Testis (tissue), 2 donors: ENCODE data around the gene GNL3L.

Experiments used
- POLR2A ChIP-seq: fragments of 450-650 bp; IDR thresholded peaks from one replicate; pipeline ENCODE4 v1.6.1; 2017; ENCODE audit warnings: antibody characterized with exemption, mild to moderate bottlenecking, moderate library complexity
- TF ChIP-seq, protein P1 (sequence below), 3 experiments: fragments of 450-650 bp in 2 of 3; fragments of 200-600 bp in 1 of 3; sonication (generic) in 1 of 3; IDR thresholded peaks; one replicate each; pipeline ENCODE4 v1.5.1; 2016 to 2019; ENCODE audit warnings: antibody characterized with exemption in 3 of 3, mild to moderate bottlenecking in 2 of 3, moderate library complexity in 1 of 3

DNA sequence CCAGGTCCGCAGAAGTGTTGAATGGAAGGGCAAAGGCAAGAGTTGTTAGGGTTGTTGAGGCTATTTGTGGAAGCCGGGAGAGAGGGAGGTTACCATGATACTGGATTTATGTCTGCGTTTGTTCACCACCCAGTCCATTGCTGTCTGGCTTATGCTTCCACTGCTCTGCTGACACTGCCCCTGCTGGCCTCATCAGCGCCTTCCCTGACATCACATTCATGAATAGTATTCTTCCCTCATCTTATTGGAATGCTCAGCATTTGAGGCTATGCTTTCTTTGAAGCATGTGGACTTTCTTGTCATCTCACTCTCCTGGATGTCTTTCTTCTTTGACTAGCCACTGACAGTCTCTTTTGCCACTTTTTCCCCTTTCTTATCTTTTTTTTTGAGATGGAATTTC is 10.3 kb downstream of the GNL3L start:
- TF ChIP-seq, protein P1, sequence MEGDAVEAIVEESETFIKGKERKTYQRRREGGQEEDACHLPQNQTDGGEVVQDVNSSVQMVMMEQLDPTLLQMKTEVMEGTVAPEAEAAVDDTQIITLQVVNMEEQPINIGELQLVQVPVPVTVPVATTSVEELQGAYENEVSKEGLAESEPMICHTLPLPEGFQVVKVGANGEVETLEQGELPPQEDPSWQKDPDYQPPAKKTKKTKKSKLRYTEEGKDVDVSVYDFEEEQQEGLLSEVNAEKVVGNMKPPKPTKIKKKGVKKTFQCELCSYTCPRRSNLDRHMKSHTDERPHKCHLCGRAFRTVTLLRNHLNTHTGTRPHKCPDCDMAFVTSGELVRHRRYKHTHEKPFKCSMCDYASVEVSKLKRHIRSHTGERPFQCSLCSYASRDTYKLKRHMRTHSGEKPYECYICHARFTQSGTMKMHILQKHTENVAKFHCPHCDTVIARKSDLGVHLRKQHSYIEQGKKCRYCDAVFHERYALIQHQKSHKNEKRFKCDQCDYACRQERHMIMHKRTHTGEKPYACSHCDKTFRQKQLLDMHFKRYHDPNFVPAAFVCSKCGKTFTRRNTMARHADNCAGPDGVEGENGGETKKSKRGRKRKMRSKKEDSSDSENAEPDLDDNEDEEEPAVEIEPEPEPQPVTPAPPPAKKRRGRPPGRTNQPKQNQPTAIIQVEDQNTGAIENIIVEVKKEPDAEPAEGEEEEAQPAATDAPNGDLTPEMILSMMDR (IDR thresholded peaks at IDR 0.05), result no peak
- no peak for TF ChIP-seq POLR2A
